ENCODE measurements around the gene BAZ2A. TPM values are rescaled to one million over a fixed set of nuclear protein-coding genes. Genes with fewer than 3 reads are reported as not detected.

Gene BAZ2A
- total RNA-seq, 1 experiment from 2014 or later, result 126 TPM

- Histone ChIP-seq H3K4me1 (ENCODE audit: insufficient read depth, low read length, poor library complexity, severe bottlenecking) (peaks cover 48% of the 10 kb centered on the region), H3K27me3 (replicated peaks; ENCODE audit: insufficient read depth, low read depth, low read length, poor library complexity) (no peaks in the 10 kb centered on the region), H3K9me3 (ENCODE audit: low read depth, low read length, poor library complexity, severe bottlenecking) (no peaks in the 10 kb centered on the region), H3K27ac (ENCODE audit: low read depth, low read length, poor library complexity, severe bottlenecking) (peak overlapping the region; percentile 38), H3K4me3 (ENCODE audit: low read depth, low read length, poor library complexity, severe bottlenecking) (peak overlapping the region; percentile 77), H3K36me3 (ENCODE audit: insufficient read depth, low read length, poor library complexity, severe bottlenecking) (peaks cover under 1% of the 10 kb centered on the region)
- TF ChIP-seq CTCF (conservative IDR thresholded peaks at IDR 0.05; ENCODE audit: low read depth, low read length) (no peak), EZH2 (IDR thresholded peaks at IDR 0.05; ENCODE audit: borderline replicate concordance, low read depth, low read length, poor library complexity, severe bottlenecking) (no peak)
- no TSS peak for BruUV-seq (replicated peaks)
- ChIA-PET POLR2A (ENCODE audit: low non-redundant PET) (no interaction called here), CTCF (no interaction called here)
- intact Hi-C loops (cut with micrococcal nuclease; ENCODE audit: unreplicated experiment), result loop anchor here (10.0 kb wide), 1 partner anchor 517 kb away; the partner anchor contains the start of genes RPL41 and ZC3H10
- DNase-seq (ENCODE audit: low spot score), result peak; percentile 65
Measured at GRCh38 chr12:56631790-56632700, 1.9 kb upstream of the BAZ2A start.

- no TSS peak for BruUV-seq (replicated peaks)
- H3K27ac ChIP-seq (ENCODE audit: low read depth, low read length, poor library complexity, severe bottlenecking), result peak overlapping the region; percentile 94
- H3K36me3 ChIP-seq (ENCODE audit: insufficient read depth, low read length, poor library complexity, severe bottlenecking), result peaks cover 14% of the 10 kb centered on the region
- POLR2A ChIA-PET (ENCODE audit: low non-redundant PET), result interaction anchor here (0.6 to 0.7 kb wide), 3 partner anchors 457 to 930 kb away, joined by 3 to 8 read pairs (median 3); no protein-coding TSS in a partner anchor
- H3K4me1 ChIP-seq (ENCODE audit: insufficient read depth, low read length, poor library complexity, severe bottlenecking), result peaks cover 39% of the 10 kb centered on the region
- H3K4me3 ChIP-seq (ENCODE audit: low read depth, low read length, poor library complexity, severe bottlenecking), result peak overlapping the region; percentile 99
- no peak for TF ChIP-seq CTCF (conservative IDR thresholded peaks at IDR 0.05; ENCODE audit: low read depth, low read length)
- TF ChIP-seq EZH2 (IDR thresholded peaks at IDR 0.05; ENCODE audit: borderline replicate concordance, low read depth, low read length, poor library complexity, severe bottlenecking), result no peak
- intact Hi-C loops (cut with micrococcal nuclease; ENCODE audit: unreplicated experiment), result loop anchor here (10.0 kb wide), 1 partner anchor 515 kb away; the partner anchor contains the start of genes RPL41 and ZC3H10
- CTCF ChIA-PET, result no interaction called here
- H3K9me3 ChIP-seq (ENCODE audit: low read depth, low read length, poor library complexity, severe bottlenecking), result no peaks in the 10 kb centered on the region
- H3K27me3 ChIP-seq (replicated peaks; ENCODE audit: insufficient read depth, low read depth, low read length, poor library complexity), result no peaks in the 10 kb centered on the region
- peak; percentile 43 for DNase-seq (ENCODE audit: low spot score)
Measured at GRCh38 chr12:56629459-56630179, 507 bp downstream of the BAZ2A start.

GRCh38 chr12:56628671-56629458, 1.3 kb downstream of the BAZ2A start:
- TSS peak; percentile 31 for BruUV-seq (replicated peaks)
- intact Hi-C loops (cut with micrococcal nuclease; ENCODE audit: unreplicated experiment), result no loop called here
- TF ChIP-seq EZH2 (IDR thresholded peaks at IDR 0.05; ENCODE audit: borderline replicate concordance, low read depth, low read length, poor library complexity, severe bottlenecking) (no peak), CTCF (conservative IDR thresholded peaks at IDR 0.05; ENCODE audit: low read depth, low read length) (no peak)
- Histone ChIP-seq H3K27ac (ENCODE audit: low read depth, low read length, poor library complexity, severe bottlenecking) (peak overlapping the region; percentile 94), H3K4me1 (ENCODE audit: insufficient read depth, low read length, poor library complexity, severe bottlenecking) (peaks cover 39% of the 10 kb centered on the region), H3K4me3 (ENCODE audit: low read depth, low read length, poor library complexity, severe bottlenecking) (peak overlapping the region; percentile 99), H3K9me3 (ENCODE audit: low read depth, low read length, poor library complexity, severe bottlenecking) (no peaks in the 10 kb centered on the region), H3K27me3 (replicated peaks; ENCODE audit: insufficient read depth, low read depth, low read length, poor library complexity) (no peaks in the 10 kb centered on the region), H3K36me3 (ENCODE audit: insufficient read depth, low read length, poor library complexity, severe bottlenecking) (peaks cover 14% of the 10 kb centered on the region)
- peak; percentile 66 for DNase-seq (ENCODE audit: low spot score)
- POLR2A ChIA-PET (ENCODE audit: low non-redundant PET), result interaction anchor here (0.6 to 0.7 kb wide), 3 partner anchors 8 to 521 kb away, joined by 3 to 4 read pairs (median 3); no protein-coding TSS in a partner anchor
- CTCF ChIA-PET, result interaction anchor here (1.4 kb wide), 1 partner anchor 8 kb away, joined by 7 read pairs; no protein-coding TSS in a partner anchor

Data from A673 (cell line).